Naive B cell (primary cell): ENCODE measurements around the gene PPME1. TPM values are rescaled to one million over a fixed set of nuclear protein-coding genes. Genes with fewer than 3 reads are reported as not detected.
A peak's percentile ranks its signal among the peaks of the same experiment; 100 is the strongest.

Experiments
- ATAC-seq, 2 donors: fragments of 150-1000 bp; cut with Tn5 transposase; 2 replicates each; pipeline ENCODE4 v1.10.0; 2021; ENCODE audit warnings: low read depth in 2 of 2, mild to moderate bottlenecking in 2 of 2, moderate library complexity in 2 of 2
- DNase-seq: peaks from one replicate; pipeline ENCODE4 v3.0.0; 2022
- H3K27ac Mint-ChIP-seq, 6 donors: one replicate each; pipeline ENCODE4 v1.8.0; 2020 to 2022; ENCODE audit warnings: mild to moderate bottlenecking in 6 of 6, mixed read lengths in 6 of 6, moderate library complexity in 5 of 6, inconsistent platforms in 2 of 6
- H3K27me3 Mint-ChIP-seq, 3 donors: one replicate each; pipeline ENCODE4 v1.8.0; 2021 to 2022; ENCODE audit warnings: mixed read lengths in 3 of 3, mild to moderate bottlenecking in 1 of 3
- H3K36me3 Mint-ChIP-seq, 2 donors: one replicate each; pipeline ENCODE4 v1.8.0; 2020 to 2022; ENCODE audit warnings: mixed read lengths in 2 of 2, inconsistent platforms in 1 of 2, mild to moderate bottlenecking in 1 of 2
- H3K4me1 Mint-ChIP-seq, 3 donors: one replicate each; pipeline ENCODE4 v1.8.0; 2020 to 2022; ENCODE audit warnings: mixed read lengths in 3 of 3, inconsistent platforms in 1 of 3, mild to moderate bottlenecking in 1 of 3, moderate library complexity in 1 of 3
- H3K4me3 Mint-ChIP-seq, 8 donors: one replicate each; pipeline ENCODE4 v1.8.0; 2020 to 2022; ENCODE audit warnings: mild to moderate bottlenecking in 8 of 8, mixed read lengths in 8 of 8, moderate library complexity in 8 of 8, inconsistent platforms in 2 of 8
- H3K9me3 Mint-ChIP-seq, 7 donors: one replicate each; pipeline ENCODE4 v1.8.0; 2020 to 2022; ENCODE audit warnings: mixed read lengths in 7 of 7, mild to moderate bottlenecking in 5 of 7, inconsistent platforms in 2 of 7, moderate library complexity in 1 of 7
- polyA plus RNA-seq, 6 donors: library from polyadenylated mRNA; unstranded; fragments of 300-500 nt; fragmentation: Illumina TruSeq; gene quantifications; one replicate each; pipeline ENCODE4 v1.2.3, GENCODE V29; 2021; ENCODE audit warnings: low read depth in 6 of 6

Gene PPME1
- polyA plus RNA-seq, 6 donors from 2014 or later = 5.4 to 12.7 (median 10.7) TPM

DNA sequence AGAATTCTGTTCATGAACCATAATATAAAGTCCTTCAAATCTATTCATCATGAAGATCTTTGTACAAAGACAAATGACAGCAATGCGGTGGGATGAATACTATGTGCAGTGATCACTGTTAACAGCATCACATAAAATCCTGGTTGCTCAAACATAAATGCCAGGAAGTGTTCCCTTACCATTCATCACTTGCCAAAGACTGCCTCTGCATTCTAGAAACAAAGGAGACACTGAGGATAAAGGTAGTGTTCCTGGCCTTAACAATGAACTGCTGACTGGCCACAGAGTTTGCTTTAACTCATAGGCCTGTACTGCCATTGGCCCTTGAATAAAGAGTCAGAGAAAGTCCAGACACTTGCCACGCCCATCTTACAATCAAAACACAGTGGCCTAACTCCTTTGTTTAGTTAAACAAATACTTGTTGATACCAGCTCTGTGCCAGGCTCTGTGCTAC, 29.8 kb upstream of the PPME1 start:
- Mint-ChIP-seq H3K27me3 (no peaks in the 10 kb centered on the region), H3K4me1 (no peaks in the 10 kb centered on the region), H3K36me3 (peaks cover 8 to 16% of the 10 kb centered on the region in 2 donors), H3K27ac (no peak overlapping the region), H3K9me3 (peaks cover 0 to 3% (median 0%) of the 10 kb centered on the region in 7 donors), H3K4me3 (no peak overlapping the region)
- ATAC-seq (no peak), DNase-seq (no peak)

DNA sequence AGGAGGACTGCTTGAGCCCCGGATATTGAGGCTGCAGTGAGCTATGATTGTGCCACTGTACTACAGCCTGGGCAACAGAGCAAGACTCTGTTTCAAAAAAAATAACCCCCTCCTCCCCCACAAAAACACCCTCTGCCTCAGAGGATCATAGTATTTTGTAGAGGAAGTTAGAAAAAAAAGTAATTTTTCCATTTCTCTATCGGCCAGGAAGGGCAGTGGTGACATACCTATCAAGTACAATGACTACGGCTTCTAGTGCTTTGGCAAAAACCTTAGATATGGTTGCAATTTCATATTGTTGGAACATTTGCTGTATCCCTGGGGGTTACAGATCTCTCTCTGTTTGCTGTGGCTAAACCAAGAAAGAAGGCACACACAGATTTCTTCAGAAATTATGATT, 29.2 kb upstream of the PPME1 start:
- Mint-ChIP-seq H3K4me1 (no peaks in the 10 kb centered on the region), H3K9me3 (peaks cover 0 to 3% (median 0%) of the 10 kb centered on the region in 7 donors), H3K36me3 (peaks cover 8 to 16% of the 10 kb centered on the region in 2 donors), H3K27me3 (no peaks in the 10 kb centered on the region), H3K27ac (peak overlapping the region in 1 of 6 donors; percentile 2), H3K4me3 (no peak overlapping the region)
- DNase-seq = no peak
- no peak for ATAC-seq

- Mint-ChIP-seq H3K36me3 (peaks cover 8 to 16% of the 10 kb centered on the region in 2 donors), H3K27me3 (no peaks in the 10 kb centered on the region), H3K27ac (peak overlapping the region in 1 of 6 donors; percentile 36), H3K9me3 (peaks cover 0 to 3% (median 0%) of the 10 kb centered on the region in 7 donors), H3K4me3 (no peak overlapping the region), H3K4me1 (no peaks in the 10 kb centered on the region)
- DNase-seq (no peak), ATAC-seq (no peak)
These were observed 28.5 kb upstream of the PPME1 start for GRCh38 chr11:74142624-74143023.

- Mint-ChIP-seq H3K27me3 (no peaks in the 10 kb centered on the region), H3K4me1 (peaks cover 0 to 6% (median 4%) of the 10 kb centered on the region in 3 donors), H3K36me3 (peaks cover 0 to 7% of the 10 kb centered on the region in 2 donors), H3K27ac (peak overlapping the region in 1 of 6 donors; percentile 22), H3K9me3 (peaks cover 0 to 3% (median 0%) of the 10 kb centered on the region in 7 donors), H3K4me3 (no peak overlapping the region)
- no peak for DNase-seq
- ATAC-seq = no peak
These were observed 26.5 kb upstream of the PPME1 start for GRCh38 chr11:74144592-74144991.

GRCh38 chr11:74147199-74147929, 23.7 kb upstream of the PPME1 start:
- DNase-seq (no peak), ATAC-seq (no peak)
- H3K27me3 Mint-ChIP-seq = no peaks in the 10 kb centered on the region
- peaks cover 0 to 11% (median 4%) of the 10 kb centered on the region in 3 donors for H3K4me1 Mint-ChIP-seq
- H3K4me3 Mint-ChIP-seq = no peak overlapping the region
- H3K9me3 Mint-ChIP-seq = peaks cover 0 to 3% (median 0%) of the 10 kb centered on the region in 7 donors
- no peak overlapping the region for H3K27ac Mint-ChIP-seq
- H3K36me3 Mint-ChIP-seq = peaks cover 0 to 15% of the 10 kb centered on the region in 2 donors

DNA sequence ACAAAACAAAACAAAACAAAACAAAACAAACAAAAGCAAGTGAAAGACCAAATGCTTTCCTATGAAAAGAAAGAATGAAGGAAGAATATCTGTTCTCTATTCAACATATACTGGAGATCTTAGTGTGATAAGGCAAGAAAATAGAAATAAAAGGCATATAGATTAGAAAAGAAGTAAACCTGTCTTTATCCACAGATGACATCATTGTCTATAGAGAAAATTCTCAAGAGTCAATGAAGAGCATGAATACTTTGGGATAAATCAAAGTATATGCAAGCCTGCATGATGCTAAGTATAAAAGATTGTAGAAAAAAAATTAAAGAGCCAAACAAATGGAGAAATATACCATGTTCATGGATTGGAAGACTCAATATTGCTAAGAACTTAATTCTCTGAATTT, 17.9 kb upstream of the PPME1 start:
- H3K4me3 Mint-ChIP-seq = no peak overlapping the region
- H3K36me3 Mint-ChIP-seq = peaks cover 16 to 45% of the 10 kb centered on the region in 2 donors
- no peaks in the 10 kb centered on the region for H3K9me3 Mint-ChIP-seq
- H3K27me3 Mint-ChIP-seq = no peaks in the 10 kb centered on the region
- no peak for ATAC-seq
- H3K27ac Mint-ChIP-seq = no peak overlapping the region
- no peak for DNase-seq
- H3K4me1 Mint-ChIP-seq = peaks cover 8 to 21% (median 9%) of the 10 kb centered on the region in 3 donors

DNA sequence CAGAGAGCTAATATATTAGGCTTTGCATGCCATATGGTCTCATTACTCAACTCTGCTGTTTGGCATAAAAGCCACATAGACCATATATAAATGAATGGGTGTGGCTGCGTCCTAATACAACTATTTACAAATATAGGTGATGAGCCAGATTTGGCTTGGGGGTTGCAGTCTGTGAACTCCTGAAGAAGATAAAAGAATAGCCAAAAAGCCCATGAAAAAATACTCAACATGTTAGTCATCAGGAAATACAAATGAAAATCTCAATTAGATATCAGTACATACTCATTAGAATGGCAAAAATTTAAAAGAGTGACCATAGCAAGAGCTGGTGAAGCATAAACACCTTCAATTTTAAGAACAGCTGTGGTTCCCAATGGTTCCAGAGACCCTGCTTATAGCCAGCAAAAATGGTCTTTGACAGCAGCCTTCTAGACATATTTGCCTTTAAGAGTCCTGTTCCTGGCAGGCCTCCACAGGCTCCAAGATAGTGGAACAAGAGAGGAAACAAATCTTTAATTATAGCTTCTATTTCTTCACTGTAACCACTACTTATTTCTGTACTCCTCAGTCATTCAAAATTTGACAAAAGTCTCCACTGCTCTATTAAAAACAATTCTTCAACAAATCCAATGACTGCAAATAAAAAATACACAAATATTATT, 16.3 kb upstream of the PPME1 start:
- H3K4me1 Mint-ChIP-seq = peaks cover 5 to 15% (median 8%) of the 10 kb centered on the region in 3 donors
- ATAC-seq (no peak), DNase-seq (no peak)
- H3K9me3 Mint-ChIP-seq = no peaks in the 10 kb centered on the region
- no peaks in the 10 kb centered on the region for H3K27me3 Mint-ChIP-seq
- peak overlapping the region in 1 of 6 donors; percentile 44 for H3K27ac Mint-ChIP-seq
- peaks cover 16 to 45% of the 10 kb centered on the region in 2 donors for H3K36me3 Mint-ChIP-seq
- H3K4me3 Mint-ChIP-seq = no peak overlapping the region

DNA sequence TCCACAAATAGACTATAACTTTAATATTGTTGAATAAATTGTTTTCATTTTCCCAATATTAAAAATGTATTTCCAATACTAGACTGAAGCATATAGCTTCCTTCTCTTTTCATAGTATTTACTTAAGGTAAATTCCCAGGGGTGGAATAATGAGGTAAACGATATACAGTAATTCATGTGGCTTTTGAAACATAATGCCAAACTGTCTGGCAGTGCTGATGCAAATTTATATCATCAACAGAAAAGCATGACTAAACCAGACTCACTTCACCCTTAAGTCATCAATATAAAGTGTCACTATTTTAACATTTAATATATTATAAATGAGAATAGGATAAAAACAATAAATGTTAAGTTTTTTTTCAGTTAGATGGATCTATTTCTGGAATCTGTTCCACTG, 13.9 kb upstream of the PPME1 start:
- peaks cover 16 to 39% of the 10 kb centered on the region in 2 donors for H3K36me3 Mint-ChIP-seq
- ATAC-seq = no peak
- peaks cover 10 to 14% (median 12%) of the 10 kb centered on the region in 3 donors for H3K4me1 Mint-ChIP-seq
- DNase-seq = no peak
- no peak overlapping the region for H3K27ac Mint-ChIP-seq
- H3K27me3 Mint-ChIP-seq = no peaks in the 10 kb centered on the region
- no peak overlapping the region for H3K4me3 Mint-ChIP-seq
- no peaks in the 10 kb centered on the region for H3K9me3 Mint-ChIP-seq

- Mint-ChIP-seq H3K36me3 (peaks cover 6 to 18% of the 10 kb centered on the region in 2 donors), H3K27ac (no peak overlapping the region), H3K9me3 (no peaks in the 10 kb centered on the region)
These were observed 11.4 kb upstream of the PPME1 start for GRCh38 chr11:74159642-74160041.

GRCh38 chr11:74162681-74163467, 8.2 kb upstream of the PPME1 start:
- no peak overlapping the region for H3K27ac Mint-ChIP-seq
- no peaks in the 10 kb centered on the region for H3K27me3 Mint-ChIP-seq
- H3K4me1 Mint-ChIP-seq = peaks cover 8 to 11% (median 9%) of the 10 kb centered on the region in 3 donors
- ATAC-seq (no peak), DNase-seq (no peak)
- H3K4me3 Mint-ChIP-seq = no peak overlapping the region
- H3K9me3 Mint-ChIP-seq = no peaks in the 10 kb centered on the region
- H3K36me3 Mint-ChIP-seq = peaks cover 0 to 15% of the 10 kb centered on the region in 2 donors

More at GRCh38 chr11:74159642-74160041, 11.4 kb upstream of the PPME1 start:
- no peak overlapping the region for H3K4me3 Mint-ChIP-seq
- peaks cover 9 to 11% (median 9%) of the 10 kb centered on the region in 3 donors for H3K4me1 Mint-ChIP-seq
- H3K27me3 Mint-ChIP-seq = no peaks in the 10 kb centered on the region
- DNase-seq (no peak), ATAC-seq (no peak)

DNA sequence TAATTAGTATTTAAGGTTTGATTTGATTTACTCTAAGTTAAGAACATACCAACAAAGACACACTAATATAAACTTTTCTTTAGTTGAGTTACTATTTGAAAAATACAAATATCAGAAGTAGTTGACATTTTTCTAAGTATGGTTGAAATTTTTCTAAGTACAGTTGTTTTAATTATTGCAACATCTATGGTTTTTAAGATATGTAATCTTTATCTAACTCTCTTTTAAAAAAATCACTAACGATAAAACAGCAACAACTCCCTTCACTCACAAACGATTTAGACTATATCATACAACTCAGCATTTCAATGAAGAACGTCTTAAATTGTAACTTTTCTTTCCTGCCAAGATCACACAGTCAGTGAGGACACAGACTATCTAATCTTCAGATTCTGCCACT, 2.3 kb upstream of the PPME1 start:
- no peaks in the 10 kb centered on the region for H3K9me3 Mint-ChIP-seq
- peaks cover 0 to 12% of the 10 kb centered on the region in 2 donors for H3K36me3 Mint-ChIP-seq
- no peak for ATAC-seq
- peaks cover 0 to 6% (median 4%) of the 10 kb centered on the region in 3 donors for H3K4me1 Mint-ChIP-seq
- peak overlapping the region in 1 of 8 donors; percentile 52 for H3K4me3 Mint-ChIP-seq
- H3K27me3 Mint-ChIP-seq = no peaks in the 10 kb centered on the region
- H3K27ac Mint-ChIP-seq = no peak overlapping the region
- DNase-seq = no peak

GRCh38 chr11:74169738-74170458, 1.2 kb upstream of the PPME1 start:
- Mint-ChIP-seq H3K4me1 (peaks cover 4 to 6% (median 5%) of the 10 kb centered on the region in 3 donors), H3K36me3 (peaks cover 0 to 12% of the 10 kb centered on the region in 2 donors), H3K9me3 (no peaks in the 10 kb centered on the region), H3K4me3 (no peak overlapping the region), H3K27me3 (no peaks in the 10 kb centered on the region), H3K27ac (no peak overlapping the region)
- DNase-seq (no peak), ATAC-seq (no peak)

DNA sequence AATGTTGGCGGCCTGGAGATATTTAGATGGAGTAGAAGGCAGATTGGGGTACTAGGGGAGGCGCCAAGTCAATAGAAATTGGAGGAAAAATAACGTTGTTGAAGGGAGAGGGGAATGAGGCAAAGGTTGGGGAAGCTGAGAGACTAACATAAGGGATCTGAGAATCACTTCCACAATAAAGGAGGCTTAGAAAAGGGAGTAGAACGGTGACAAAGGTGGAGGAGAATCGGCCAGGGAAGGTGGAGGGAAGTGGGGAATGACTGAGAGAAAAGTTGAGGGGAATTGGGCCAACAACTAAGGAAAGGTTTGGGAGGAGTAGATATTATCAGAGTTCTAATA, 510 bp downstream of the PPME1 start:
- DNase-seq = no peak
- Mint-ChIP-seq H3K27me3 (no peaks in the 10 kb centered on the region), H3K27ac (no peak overlapping the region), H3K4me1 (peaks cover 4 to 6% (median 5%) of the 10 kb centered on the region in 3 donors), H3K36me3 (peaks cover 0 to 5% of the 10 kb centered on the region in 2 donors), H3K9me3 (no peaks in the 10 kb centered on the region), H3K4me3 (no peak overlapping the region)
- no peak for ATAC-seq
